SK-N-MC (cell line): Measurements from ENCODE around the gene PPP1R7.

ENCODE experiments used
- EZH2 ChIP-seq: fragments of 200-600 bp; sonication (generic); IDR thresholded peaks from one replicate; pipeline ENCODE4 v1.6.1; 2017; ENCODE audit warnings: antibody characterized with exemption
- POLR2AphosphoS5 ChIP-seq: IDR thresholded peaks from 2 replicates; pipeline ENCODE4 v1.6.1; 2012; ENCODE audit warnings: mild to moderate bottlenecking, low read depth, low read length, borderline replicate concordance

- TF ChIP-seq POLR2AphosphoS5 (no peak), EZH2 (no peak)
These were observed 74.7 kb downstream of the PPP1R7 start for GRCh38 chr2:241224851-241225438.
